Measurements from ENCODE around the gene LSP1.

Gene LSP1

GRCh38 chr11:1890856-1891830, 38.3 kb downstream of the LSP1 start:
- no peaks in the 10 kb centered on the region for H3K36me3 ChIP-seq
- DNase-seq, result no peak
- H3K9me3 ChIP-seq, result no peaks in the 10 kb centered on the region
- H3K27me3 ChIP-seq, result no peaks in the 10 kb centered on the region
- no peak for TF ChIP-seq CTCF (IDR thresholded peaks at IDR 0.05; ENCODE audit: low read depth, low read length)
- no peaks in the 10 kb centered on the region for H3K4me1 ChIP-seq
- no peak overlapping the region for H3K4me3 ChIP-seq (ENCODE audit: low read depth, low read length)

DNA sequence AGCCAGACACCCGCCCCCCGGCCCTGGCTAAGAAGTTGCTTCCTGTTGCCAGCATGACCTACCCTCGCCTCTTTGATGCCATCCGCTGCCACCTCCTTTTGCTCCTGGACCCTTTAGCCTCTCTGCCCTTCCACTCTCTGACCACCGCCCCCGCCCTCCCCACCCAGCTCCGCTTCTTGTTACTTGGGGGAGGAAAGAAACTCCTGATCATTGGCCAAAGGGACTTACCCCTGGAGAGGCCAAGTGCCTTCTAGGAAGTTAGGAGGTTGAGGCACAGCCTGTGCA, 38.9 kb downstream of the LSP1 start, which contains the start of gene PRR33:
Gene PRR33, minus strand, starts transcription at position 65 of the 285 bp plus-strand sequence. CDS start 1,311 bp downstream, outside the sequence.
- Histone ChIP-seq H3K4me1 (no peaks in the 10 kb centered on the region), H3K27me3 (no peaks in the 10 kb centered on the region), H3K36me3 (no peaks in the 10 kb centered on the region), H3K9me3 (no peaks in the 10 kb centered on the region), H3K4me3 (ENCODE audit: low read depth, low read length) (no peak within 1 kb of the TSS)
- no peak for TF ChIP-seq CTCF (IDR thresholded peaks at IDR 0.05; ENCODE audit: low read depth, low read length)
- no peak for DNase-seq

DNA sequence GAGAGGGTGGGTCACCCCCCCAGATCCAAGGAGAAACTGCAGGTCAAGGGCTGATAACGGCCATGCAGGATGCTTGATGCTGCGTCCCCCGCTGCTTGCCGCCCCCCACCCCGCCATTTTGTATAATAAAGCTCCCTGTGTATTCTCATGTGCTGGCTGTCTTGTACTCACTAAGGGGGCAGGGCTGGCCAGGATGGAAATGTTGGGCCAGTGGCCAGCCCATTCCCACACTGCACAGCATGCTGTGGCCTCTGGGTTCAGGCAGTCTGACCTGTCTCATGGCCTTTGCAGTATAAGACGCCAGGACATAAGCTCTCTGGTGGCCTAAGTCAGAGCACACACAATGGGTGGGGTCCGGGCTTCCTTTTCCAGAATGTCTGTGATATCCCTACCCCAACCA, 39.2 kb downstream of the LSP1 start:
- no peaks in the 10 kb centered on the region for H3K4me1 ChIP-seq
- no peak for DNase-seq
- TF ChIP-seq CTCF (IDR thresholded peaks at IDR 0.05; ENCODE audit: low read depth, low read length), result no peak
- no peaks in the 10 kb centered on the region for H3K36me3 ChIP-seq
- no peak overlapping the region for H3K4me3 ChIP-seq (ENCODE audit: low read depth, low read length)
- no peaks in the 10 kb centered on the region for H3K9me3 ChIP-seq
- H3K27me3 ChIP-seq, result no peaks in the 10 kb centered on the region

DNA sequence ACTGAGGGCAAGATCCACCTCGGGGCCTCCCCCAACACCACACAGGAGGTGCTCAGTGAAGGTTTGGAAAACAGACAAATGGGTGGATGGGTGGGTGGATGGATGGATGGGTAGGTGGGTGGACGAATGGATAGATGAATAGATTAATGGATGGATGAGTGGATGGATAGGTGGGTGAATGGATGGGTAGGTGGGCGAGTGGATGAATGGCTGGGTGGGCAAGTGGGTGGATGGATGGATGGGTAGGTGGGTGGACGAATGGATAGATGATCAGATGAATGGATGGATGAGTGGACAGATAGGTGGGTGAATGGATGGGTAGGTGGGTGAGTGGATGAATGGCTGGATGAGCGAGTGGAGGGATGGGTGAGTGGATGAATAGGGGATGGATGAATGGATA, 39.7 kb downstream of the LSP1 start:
- Histone ChIP-seq H3K27me3 (no peaks in the 10 kb centered on the region), H3K36me3 (no peaks in the 10 kb centered on the region), H3K4me3 (ENCODE audit: low read depth, low read length) (no peak overlapping the region), H3K9me3 (no peaks in the 10 kb centered on the region), H3K4me1 (no peaks in the 10 kb centered on the region)
- no peak for TF ChIP-seq CTCF (IDR thresholded peaks at IDR 0.05; ENCODE audit: low read depth, low read length)
- DNase-seq, result no peak

GRCh38 chr11:1893581-1894359, 40.9 kb downstream of the LSP1 start:
- Histone ChIP-seq H3K4me3 (ENCODE audit: low read depth, low read length) (no peak overlapping the region), H3K4me1 (no peaks in the 10 kb centered on the region), H3K36me3 (no peaks in the 10 kb centered on the region), H3K9me3 (no peaks in the 10 kb centered on the region), H3K27me3 (no peaks in the 10 kb centered on the region)
- TF ChIP-seq CTCF (IDR thresholded peaks at IDR 0.05; ENCODE audit: low read depth, low read length), result no peak
- DNase-seq, result no peak

DNA sequence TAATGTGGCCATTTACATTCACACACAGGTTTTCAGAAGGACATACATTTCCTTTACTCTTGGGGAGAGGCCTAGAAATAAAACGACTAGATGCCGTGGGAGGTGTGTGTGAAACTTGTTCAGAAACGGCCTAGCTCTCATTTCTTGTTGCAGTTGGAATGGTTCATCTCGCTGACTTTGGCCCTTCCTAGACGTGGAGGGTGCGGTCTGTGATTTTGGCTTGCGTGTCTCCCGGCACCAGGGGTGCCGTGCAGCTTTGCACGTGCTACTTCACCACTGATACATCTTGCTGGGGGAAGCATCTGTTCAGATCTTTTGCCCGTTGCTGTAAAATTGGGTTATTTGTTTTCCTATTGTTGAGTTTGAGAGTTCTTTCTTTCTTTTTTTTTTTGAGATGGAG, 41.9 kb downstream of the LSP1 start:
- Histone ChIP-seq H3K27me3 (no peaks in the 10 kb centered on the region), H3K9me3 (no peaks in the 10 kb centered on the region), H3K36me3 (no peaks in the 10 kb centered on the region), H3K4me3 (ENCODE audit: low read depth, low read length) (no peak overlapping the region), H3K4me1 (no peaks in the 10 kb centered on the region)
- no peak for TF ChIP-seq CTCF (IDR thresholded peaks at IDR 0.05; ENCODE audit: low read depth, low read length)
- no peak for DNase-seq
